Activated CD4-positive, CD25-positive, alpha-beta regulatory T cell treated with anti-CD3 and anti-CD28 coated beads, Interleukin-2, amount 50 U/mL, for 72 hours (primary cell): Measurements from ENCODE around the gene MYOCOS.

Experiments
- DNase-seq: peaks from one replicate; pipeline ENCODE4 v3.0.0; 2021

The MYOCOS gene

GRCh38 chr1:171663854-171664575 is 42.0 kb downstream of the MYOCOS start:
- DNase-seq = no peak

GRCh38 chr1:171664976-171665375 is 42.9 kb downstream of the MYOCOS start:
- no peak for DNase-seq

GRCh38 chr1:171666114-171666769 is 44.2 kb downstream of the MYOCOS start:
- no peak for DNase-seq

- no peak for DNase-seq
Observed at GRCh38 chr1:171668372-171668771, 46.3 kb downstream of the MYOCOS start.

- DNase-seq = no peak
Observed at GRCh38 chr1:171670739-171671138, 48.7 kb downstream of the MYOCOS start.

GRCh38 chr1:171674431-171675405 is 52.7 kb downstream of the MYOCOS start:
- no peak for DNase-seq
